ENCODE results near the gene C11orf21. TPM values are rescaled to one million over a fixed set of nuclear protein-coding genes. Genes with fewer than 3 reads are reported as not detected.

The C11orf21 gene
- total and polyA plus RNA-seq, 9 of the 15 experiments (the other 6 are each of a cell fraction or from before 2014, with no cell fraction given): 0.10 to 2.6 (median 2.0) TPM

- no peak for TF ChIP-seq RBM22 (IDR thresholded peaks at IDR 0.05; ENCODE audit: low read depth, low read length, poor library complexity, severe bottlenecking)
- no peak for TF ChIP-seq ZBTB34 (CRISPR knock-in tag; IDR thresholded peaks at IDR 0.05)
- TF ChIP-seq ZFX (CRISPR knock-in tag; IDR thresholded peaks at IDR 0.05): peak; percentile 72
- no peak for TF ChIP-seq EHMT2 (IDR thresholded peaks at IDR 0.05)
- TF ChIP-seq CXXC5 (CRISPR knock-in tag; IDR thresholded peaks at IDR 0.05): no peak; the same call in 1 of the 2 replicates
- no peak for TF ChIP-seq MTA1 (IDR thresholded peaks at IDR 0.05; ENCODE audit: borderline replicate concordance)
- no peak for TF ChIP-seq GMEB1 (CRISPR knock-in tag; IDR thresholded peaks at IDR 0.05)
- no peak for TF ChIP-seq ZNF217 (CRISPR knock-in tag; IDR thresholded peaks at IDR 0.05)
- TF ChIP-seq KAT7 (CRISPR knock-in tag; IDR thresholded peaks at IDR 0.05; ENCODE audit: borderline replicate concordance): no peak
- TF ChIP-seq HDAC1 (IDR thresholded peaks at IDR 0.05): no peak
- TF ChIP-seq RERE (CRISPR knock-in tag; IDR thresholded peaks at IDR 0.05; ENCODE audit: borderline replicate concordance): no peak
- TF ChIP-seq FOS (IDR thresholded peaks at IDR 0.05; ENCODE audit: extremely low read depth, insufficient read length): no peak
- no peak for TF ChIP-seq IRF2 (CRISPR knock-in tag; IDR thresholded peaks at IDR 0.05)
- TF ChIP-seq MXD1 (CRISPR knock-in tag; IDR thresholded peaks at IDR 0.05; ENCODE audit: borderline replicate concordance, poor library complexity, severe bottlenecking): no peak
- TF ChIP-seq ELF1 (tag; IDR thresholded peaks at IDR 0.05): no peak
- TF ChIP-seq KLF6 (CRISPR knock-in tag; IDR thresholded peaks at IDR 0.05; ENCODE audit: borderline replicate concordance): no peak
- TF ChIP-seq ZNF431 (CRISPR knock-in tag; IDR thresholded peaks at IDR 0.05): no peak
- TF ChIP-seq RFX5 (IDR thresholded peaks at IDR 0.05; ENCODE audit: low read depth, low read length): no peak
- TF ChIP-seq ZNF507 (tag; conservative IDR thresholded peaks at IDR 0.05): no peak
Observed at GRCh38 chr11:2305140-2305778, 3.5 kb upstream of the C11orf21 start (continued).

All from K562 (cell line).